ENCODE results near the gene ANTXRL.
"Not testable (repeated sequence)": the region's sequence is repeated elsewhere in the genome, so short reads cannot be mapped to it uniquely, and the experiment has no call there.

The ANTXRL gene

DNA sequence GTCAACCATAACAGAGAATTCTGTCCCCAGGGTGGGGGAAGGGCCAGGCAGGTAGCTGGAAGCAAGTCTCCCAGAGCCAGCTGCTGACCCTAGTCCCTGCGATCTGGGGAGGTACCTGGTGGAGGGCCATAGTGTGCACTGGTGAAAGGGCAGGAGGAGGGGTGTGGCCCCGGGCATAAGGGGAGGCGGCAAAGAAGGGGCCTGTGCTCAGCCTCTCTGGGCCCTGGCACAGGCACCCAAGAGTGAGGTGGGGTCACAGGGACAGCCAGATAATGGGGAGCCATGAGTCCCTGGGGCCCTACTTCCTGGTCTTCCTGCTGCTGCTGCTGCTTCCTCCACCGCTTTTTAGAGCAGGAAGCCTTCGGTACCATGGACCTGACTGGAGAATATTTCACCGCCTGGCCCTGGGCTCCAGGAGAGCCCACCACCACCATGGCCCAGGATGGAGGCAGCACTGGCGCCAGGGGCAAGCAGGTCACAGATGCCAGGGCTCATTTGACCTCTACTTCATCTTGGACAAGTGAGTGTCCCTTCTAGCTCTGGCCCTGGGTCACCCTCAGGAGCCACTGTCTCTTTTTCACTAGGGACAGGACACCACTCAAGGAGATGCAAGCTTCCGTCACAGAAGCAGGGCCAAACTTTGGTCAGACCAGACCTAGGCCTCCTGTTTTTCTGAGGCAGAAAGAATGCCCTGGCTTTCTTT, at the start of gene ANTXRL:
Gene ANTXRL (plus strand): TSS at position 7 of the 703 bp plus-strand sequence. CDS start 266 bp downstream, at position 273.
- no peak for DNase-seq

DNA sequence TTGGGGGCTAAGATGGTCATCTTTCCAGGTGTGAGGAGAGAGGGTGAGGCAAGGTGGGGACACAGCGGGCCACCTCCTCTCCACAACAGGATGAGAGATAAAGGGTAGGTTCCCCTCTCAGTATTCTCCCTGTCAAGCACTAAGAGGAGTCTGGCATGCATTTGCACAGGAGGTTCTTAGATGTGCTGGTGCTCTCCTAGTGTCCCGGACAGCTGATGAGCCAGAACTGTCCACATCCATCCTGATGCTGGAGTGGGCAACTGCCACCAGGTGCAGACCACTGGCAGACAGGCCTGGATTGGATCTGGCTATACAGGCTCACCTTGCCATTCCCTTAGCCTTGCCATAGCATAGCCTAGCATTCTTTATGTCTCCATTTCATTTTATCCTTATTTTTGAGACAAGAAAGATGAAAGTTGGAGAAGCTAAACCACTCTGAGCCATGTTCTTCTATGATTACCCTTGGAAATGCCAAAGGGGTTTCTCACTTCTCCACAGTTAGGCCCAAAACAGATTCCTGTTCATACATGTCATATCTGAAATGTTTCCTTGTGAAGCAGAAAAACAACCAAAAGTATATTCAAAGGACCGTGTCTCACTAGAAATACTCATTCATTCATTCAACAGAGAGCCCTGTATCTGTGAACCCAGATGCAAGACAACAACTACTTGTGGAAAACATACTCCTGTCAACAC, 48.8 kb upstream of the ANTXRL start:
- no peak for DNase-seq

DNA sequence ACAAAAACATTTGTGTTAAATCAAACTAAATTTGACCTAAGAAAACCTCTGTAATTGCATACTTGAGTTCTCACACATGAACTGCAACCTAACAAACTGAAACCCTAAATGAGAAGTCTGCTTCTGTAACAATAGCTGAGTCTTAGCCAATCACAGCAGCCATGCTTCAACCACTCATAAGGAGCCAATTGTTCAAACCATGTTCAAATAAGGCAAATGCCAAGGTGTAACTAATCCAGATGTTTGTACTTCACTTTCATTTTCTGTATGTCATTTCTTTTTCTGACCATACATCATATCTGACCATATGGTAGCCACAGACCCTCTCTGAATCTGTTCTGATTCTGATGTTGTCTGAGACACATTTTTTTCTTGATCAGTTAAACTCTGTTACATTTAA, 47.5 kb upstream of the ANTXRL start:
- DNase-seq, result no peak

DNA sequence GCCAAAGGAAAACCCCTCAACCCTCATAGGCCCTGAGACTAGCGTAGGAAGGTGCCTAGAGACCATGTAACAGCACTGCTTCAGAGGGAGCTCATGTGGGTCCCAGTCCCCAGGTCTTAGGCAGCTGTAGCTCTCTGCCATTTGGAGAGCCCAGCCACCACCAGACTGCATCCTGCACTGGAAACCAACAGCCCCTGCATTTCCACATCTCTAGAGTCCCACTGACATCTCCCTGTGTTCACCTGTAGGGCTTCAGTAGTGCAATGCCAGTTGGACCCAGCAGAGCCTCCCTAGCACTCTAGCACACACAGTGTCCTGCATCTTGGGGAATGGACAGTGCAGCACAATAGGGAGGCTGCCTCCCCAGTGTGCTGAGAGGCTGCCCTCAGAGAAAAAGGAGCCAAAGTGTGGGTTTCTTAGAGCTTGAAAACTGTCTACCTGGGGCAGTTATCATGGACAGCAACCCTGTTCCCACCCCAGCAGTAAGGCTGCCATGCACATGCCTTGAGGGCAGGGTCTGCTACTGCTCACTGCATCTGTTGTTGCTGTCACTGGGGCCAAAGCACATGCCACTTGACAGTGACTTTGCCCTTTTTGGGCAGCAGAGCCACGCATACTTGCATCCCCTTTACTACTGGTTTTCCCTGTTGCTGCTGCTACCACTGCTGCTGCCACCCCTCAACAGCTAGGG, 46.7 kb upstream of the ANTXRL start:
- no peak for DNase-seq

DNA sequence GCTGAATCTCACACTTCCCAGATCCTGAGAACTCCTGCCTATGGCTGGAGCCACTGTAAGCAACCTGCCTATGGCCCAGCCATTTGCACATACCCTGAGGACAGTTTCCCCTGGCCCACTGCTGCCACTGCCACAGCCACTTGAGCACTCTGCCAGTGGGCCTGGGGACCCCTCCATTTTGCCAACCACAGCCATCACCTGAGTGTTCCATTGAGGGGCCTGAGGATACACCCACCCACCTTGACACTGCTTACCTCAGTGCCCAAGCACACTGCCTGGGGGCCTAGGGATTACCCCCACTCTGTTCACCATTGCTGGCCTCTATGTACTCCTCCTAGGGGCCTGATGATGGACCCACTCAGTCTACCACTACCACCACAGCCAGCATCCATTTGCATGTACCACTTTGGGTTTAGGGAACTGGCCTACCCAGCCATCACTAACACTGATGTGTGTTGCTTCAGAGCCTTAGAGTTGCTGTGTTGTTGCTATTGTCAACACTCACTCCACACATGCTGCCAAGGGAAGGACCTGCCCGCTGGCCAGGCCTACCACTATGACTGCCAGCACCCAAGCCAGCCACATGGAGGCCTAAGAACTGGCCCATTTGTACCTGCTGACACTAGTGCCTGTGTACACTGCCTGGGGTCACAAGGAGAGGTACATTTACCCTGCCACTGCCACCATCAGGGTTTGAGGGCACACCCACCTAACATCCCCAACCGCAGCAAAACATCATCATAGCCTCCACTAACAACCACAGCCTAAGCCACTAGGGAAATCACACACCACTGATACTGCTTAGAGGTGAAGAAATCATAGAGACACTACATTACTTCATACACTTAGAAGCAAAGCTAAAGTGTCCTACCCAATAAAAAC, 45.9 kb upstream of the ANTXRL start:
- no peak for DNase-seq

DNA sequence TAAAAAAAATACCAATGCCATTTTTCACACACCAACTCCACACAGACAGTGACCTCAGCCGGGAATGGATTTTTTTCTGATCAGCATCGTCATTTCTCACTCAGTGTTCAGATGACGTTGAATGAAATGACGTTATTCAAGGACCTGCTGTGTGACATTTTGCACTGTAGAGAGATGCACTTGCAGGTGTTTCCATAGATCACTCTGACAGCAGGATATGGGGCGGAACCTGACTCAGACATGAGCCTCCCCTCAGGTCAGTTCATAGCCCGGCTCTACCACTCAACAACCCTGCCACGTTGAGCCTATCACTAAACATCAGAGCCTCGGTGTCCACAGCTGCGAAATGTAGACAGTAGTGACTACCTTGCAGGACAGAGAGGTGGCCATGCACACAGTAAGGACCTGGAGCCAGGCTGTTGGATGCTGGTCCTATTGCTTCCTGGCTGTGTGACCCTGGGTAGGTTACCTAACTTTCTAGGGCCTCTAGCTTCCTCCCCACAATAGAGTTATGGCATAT, 41.4 kb upstream of the ANTXRL start:
- DNase-seq, result no peak

DNA sequence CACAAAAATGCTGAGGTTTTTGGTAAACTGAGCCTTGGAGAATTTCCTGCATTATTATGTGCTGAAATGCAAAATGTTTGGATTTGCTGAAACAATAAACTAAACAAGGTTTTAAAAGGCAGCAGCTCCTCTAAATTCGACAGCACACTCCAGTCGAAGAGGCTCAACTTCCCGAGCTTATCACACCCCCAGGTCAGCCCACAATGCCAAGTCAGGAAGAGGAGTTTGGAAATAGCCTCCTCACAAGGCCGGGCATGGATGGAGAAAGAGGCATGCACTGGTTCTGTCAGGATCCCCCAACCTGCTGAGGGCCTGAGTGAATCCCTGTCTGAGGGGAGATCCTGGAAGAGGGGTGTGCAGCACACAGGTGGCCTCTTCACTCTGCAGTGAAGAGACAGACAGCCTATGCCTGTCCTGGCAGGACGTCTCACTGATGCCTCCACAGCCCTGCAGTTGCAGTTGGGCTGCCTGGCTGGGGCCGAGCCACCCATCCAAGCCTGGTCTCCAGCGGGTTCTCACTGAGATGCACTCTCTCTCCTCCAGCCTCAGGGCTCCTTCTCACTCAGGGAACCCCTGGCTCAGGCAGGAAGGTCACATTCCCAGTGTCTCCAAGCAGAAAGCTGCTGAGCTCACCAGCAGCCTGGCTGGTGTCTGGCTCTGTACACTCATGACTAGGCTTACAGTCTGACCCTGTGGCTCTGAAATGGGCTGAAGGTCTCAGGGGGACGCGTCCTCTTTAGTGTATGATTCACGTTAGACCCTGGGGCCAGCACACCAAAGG, 40.2 kb upstream of the ANTXRL start:
- DNase-seq, result not testable (repeated sequence)

DNA sequence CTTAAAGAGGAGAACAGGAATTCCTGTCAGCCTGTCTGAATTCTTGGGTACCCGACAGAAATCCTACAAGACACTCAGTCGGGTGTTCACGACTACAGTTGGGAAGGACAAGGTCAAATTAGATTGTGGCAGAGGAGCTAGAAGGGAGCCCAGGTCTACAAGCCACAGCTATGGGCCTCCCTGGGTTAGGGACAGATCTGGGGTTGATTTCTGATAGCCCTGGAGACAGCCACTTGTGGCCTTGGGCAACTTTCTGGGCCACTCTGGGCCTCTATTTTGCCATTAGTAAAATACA, 39.7 kb upstream of the ANTXRL start:
- DNase-seq, result no peak

DNA sequence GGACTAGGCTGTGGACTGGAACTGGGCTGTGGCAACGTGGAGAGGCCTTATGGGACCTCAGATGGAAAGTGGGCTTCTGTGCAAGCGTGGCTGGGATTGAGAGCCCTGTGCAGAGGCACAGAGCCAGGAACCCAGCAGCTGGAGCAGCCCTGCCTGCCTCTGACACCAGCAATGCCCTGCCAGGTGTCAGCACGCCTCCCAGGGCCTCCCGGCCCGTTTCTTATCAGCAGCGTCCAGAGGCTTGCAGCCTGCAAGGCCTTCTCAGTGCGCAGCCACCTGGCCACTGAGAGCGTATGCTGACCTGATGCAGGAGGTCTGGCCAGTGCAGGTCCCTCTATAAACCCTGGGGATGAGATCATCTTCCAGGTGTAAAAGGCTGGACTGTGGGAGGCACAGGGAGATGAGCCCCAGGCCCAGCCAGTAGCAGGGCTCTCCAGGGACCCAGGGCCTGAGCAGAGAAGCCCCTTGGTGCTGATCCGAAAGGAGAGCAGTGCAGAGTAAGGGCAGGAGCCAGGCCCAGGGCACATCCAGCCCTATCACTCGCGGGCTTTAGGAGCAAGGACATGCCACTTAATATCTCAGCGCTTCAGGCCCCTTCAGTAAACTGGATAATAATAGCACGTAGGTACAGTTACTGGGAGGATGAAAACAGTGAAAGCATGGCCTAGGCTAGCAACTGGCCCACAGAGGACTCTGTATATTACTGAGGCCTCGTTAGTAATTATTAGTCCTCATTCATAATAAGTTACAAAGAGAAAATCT, 38.8 kb upstream of the ANTXRL start:
- no peak for DNase-seq

DNA sequence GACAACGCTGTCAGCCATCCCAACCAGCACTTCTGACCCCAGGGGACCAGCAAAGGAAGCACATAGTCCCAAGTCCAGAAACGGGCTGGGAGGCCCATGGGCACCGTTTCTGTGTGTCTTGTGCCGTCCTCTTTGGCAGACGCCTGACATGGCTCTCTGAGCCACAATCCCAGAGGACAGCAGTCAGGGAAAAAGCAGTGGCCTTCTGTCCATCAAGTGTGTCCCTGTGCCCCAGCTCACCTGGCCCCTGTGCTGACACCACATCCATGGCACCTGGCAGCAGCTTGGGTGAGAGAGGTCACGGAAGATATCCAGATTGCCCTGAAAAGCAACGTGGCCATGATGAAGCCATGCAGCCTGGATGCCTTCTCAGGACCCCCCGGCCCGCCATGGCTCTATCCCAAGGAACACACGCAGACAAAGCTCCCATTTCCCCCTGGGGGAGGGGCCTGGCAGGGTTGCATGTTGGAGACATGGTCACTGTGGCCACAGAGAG, 38.1 kb upstream of the ANTXRL start:
- no peak for DNase-seq

DNA sequence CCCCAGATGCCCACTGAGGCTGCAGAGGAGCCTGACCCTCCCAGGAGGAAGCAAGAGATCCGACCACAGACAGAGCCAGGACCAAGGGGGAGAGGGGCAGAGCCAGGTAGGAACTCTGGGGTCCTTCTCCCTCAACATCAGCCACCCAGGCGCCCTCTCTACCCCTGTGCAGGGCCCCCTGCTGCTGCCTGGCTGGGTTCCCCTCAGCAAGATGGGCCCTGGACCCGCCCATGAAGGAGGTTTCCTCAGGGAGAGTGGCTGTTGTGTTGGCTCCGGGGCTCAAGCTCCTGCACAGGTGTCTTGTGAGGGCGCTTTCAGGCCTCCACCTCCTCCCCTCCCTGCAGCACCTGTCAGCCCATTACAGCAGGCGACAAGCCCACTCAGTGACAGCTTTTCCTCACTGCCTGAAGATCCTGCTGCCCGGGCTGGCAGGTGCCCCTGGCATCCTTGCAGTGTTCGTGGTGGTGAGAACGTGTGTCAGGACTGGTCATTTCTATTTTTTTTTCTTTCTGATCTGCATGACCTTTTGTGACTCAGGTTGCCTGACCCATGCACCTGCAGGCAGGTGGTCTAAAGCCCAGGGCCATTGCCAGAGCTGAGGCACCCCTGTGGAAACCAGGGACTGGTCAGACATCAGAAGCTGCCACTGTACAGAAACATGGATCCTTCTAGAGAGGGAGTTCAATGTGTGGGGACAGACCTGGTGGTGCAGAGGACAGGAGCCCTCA, 37.0 kb upstream of the ANTXRL start:
- not testable (repeated sequence) for DNase-seq

DNA sequence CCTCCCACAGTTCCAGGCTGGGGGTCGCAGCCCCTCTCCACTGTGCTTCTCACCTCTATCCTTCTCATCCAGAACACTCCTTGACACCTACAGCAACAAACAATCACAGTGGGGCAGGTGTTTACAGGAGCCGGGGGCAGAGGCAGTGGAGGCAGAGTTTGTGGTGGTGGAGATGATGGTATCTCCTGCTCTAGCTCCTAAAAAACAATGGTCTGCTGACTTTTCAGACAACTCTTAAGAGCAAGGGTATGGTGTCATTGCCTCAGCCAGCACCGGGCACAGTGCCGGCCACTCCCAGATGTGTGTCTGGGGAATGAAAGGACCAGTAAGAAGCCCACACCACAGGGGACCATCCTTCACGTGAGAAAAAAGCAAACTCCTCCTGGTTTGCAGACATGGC, 36.3 kb upstream of the ANTXRL start:
- DNase-seq, result no peak

DNA sequence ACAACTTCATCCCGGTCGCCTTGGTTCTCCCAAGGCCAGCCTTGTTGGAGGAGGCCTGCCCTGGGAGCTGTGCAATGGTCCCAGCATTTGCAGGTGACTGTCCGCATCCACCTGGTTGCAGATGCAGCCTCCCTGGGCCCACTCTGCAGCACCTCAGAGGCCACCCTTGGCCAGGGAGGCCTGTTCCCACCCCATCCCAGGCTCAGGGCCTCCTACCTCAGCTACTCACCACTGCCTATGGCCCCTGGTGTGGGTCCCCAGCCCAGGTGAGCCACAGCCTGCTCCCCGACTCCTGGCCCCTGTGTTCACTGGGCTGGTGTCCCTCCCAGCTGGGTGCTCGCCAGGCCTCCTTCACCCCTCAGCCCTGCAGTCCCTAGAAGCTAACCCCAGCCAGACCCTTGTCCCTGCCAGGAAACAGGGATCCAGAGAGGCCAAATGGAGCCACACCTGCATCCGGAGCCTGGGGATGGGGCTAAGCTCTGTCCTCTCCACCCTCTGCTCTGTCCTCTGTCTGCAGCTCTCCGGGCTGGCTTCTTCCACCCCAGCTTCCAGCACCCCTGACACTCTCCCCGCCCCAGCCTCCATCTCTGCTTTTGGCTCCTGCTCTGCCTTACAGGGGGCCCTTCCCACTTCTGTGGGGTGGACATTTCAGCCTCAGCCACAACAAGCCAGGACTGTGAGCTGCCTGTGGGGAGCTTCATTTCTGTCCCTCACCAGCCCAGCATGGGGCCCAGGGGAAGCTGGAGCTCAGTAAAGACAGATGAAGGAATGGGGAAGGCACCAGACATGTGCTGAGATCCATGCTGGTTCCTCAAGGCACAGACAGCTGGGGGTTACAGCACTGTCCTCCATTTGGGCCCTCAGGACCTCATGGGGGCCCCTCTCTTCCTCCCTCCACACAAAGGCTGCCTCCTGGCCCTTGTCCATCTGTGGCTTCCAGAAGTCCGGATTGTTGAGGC, 35.6 kb upstream of the ANTXRL start:
- DNase-seq, result no peak

DNA sequence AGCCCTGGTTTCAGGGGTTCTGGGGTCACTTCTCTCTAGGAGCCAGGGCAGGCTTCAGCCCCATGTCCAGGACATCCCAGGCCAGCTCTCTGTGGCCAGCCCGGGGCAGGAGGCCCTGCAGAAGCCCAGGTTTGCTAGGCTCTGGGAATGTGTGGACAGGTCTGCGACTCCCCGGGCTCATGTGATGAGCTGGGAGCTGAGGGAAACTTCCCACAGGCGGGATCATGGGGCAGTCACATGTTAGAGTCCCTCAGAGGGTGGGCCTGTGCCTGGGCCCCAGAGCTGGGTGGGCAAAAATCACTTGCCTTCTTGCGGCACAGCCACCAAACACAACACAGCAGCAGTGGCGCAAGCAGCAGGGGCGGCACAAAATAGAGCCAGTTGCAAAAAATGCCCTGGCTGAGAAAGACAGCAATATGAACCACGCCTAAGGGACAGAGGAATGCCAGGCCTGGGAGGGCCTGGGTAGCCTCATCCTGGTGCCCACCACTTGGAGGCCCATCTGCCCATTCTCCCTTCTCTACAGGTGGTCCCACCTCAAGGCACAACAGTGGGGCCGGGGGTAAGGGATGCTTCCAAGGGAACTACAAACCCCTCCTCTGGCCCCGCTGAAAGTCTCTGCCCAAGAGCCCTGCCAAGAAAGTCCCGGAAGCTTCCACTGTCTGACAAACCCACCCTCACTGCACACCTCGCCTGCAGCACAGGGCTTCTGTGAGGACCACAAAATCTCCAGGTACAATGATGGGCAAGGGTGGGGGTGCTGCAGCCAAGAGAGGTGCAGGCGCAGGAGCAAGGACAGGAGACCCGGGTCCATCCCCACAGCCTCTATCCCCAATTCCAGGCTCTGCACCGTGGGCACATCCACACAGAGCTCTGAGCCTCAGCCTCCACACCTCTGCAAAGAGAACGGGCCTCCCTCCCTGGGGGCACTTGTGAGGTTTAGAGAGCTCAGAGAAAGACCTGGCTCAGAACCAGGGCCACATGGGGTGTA, 34.6 kb upstream of the ANTXRL start:
- no peak for DNase-seq

DNA sequence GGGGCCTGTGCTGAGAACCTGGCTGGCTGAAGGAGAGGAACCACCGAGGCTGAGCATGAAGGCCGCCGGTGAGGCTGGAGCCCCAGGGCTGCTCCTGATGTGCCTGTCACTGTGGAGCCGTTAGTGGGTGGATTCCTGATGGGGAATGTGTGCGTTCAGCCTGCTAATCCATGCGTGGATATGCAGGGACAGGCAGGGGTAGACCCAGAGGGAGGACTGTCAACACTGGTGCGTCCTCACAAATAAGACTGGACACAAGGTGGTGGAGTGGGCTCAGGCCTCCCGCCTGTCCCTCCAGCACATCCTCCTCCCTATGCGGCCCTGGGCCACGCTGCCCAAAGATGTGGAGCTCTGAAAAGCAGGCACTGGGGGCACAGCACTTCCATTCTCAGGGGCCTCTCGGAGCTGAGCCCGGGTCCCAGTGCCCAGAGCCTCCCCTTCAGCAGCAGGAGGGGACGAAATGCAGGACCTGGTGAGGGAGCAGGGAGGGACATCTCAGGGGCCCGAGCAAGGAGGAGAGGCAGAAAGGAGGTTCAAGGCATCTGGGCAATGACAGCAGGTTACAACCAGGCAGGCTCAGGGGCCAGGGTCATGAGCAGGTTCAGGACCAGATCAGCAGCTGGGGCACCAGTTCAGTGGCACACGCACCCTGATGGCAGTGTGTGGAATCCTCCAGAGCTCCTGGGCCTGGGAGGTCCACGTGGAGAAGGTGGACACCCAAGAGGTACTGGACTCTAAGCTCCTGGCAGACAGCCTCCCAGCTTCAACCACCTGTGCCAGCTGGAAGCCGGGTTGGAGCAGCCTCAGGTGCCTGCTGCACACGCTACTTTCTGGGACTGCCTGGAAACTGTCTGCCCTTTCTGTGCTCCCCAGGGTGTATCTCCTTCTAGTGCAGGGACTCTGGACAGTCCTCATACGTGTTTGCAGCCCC, 33.5 kb upstream of the ANTXRL start:
- DNase-seq, result no peak

DNA sequence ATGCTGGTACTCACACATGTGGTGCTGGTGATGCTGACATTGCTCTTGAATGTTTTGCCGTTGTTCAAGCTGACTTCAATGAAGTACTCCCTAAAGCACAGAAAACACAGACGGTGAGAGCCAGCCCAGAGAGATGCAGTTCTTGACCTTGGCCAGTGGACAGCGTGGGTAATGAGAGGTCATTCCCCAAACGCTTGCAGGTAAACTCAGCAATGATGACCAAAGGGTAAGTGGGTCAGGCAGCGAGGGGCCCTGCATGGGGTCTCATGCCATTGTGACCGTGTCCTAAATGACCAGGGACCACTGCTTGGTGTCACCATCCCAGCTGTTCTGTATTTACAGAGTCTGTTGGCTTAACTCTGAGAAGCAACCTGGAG, 32.8 kb upstream of the ANTXRL start:
- DNase-seq, result no peak

DNA sequence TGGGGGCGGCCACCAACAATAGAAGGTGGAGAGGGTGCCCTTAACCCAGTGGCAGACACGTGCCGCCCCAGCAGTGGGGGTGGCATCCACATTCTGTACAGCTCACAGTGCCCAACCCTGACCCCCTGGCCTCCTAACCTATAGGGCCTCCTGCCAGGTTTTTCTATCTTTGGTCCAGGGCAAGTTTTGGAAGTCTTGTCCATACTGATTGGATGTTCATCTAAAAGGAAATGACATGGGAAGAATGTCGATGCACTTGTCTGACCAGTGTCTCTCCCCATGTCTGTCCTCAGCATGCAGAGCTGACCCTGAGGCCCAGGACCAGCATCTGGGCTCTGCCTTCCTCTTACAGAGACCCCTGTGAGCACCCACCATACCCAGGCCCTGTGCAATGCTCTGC, 32.3 kb upstream of the ANTXRL start:
- DNase-seq, result no peak
